Measurements from ENCODE around the gene ENKUR.

DNA sequence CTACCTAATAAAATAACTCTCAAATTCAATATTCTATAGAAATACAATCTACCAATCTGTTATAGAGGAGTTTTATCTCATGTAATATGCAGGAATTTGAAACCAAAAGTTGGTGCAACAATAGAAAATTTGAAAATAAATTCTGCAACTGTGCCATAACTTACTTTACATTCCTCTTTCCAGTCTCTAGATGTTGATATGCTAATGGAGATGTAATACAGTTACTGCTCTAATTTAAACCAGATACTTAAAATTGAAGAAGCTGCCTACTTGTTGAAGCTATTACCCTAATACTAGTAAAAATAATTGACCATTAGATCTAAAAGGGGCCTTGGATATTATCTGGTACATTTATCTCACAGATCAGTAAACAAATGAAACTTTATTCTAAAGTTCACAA lies 1.4 kb downstream of the ENKUR start:
- no peak for TF ChIP-seq FOSL1 (IDR thresholded peaks at IDR 0.05; ENCODE audit: low read depth)
- TF ChIP-seq, protein P1, sequence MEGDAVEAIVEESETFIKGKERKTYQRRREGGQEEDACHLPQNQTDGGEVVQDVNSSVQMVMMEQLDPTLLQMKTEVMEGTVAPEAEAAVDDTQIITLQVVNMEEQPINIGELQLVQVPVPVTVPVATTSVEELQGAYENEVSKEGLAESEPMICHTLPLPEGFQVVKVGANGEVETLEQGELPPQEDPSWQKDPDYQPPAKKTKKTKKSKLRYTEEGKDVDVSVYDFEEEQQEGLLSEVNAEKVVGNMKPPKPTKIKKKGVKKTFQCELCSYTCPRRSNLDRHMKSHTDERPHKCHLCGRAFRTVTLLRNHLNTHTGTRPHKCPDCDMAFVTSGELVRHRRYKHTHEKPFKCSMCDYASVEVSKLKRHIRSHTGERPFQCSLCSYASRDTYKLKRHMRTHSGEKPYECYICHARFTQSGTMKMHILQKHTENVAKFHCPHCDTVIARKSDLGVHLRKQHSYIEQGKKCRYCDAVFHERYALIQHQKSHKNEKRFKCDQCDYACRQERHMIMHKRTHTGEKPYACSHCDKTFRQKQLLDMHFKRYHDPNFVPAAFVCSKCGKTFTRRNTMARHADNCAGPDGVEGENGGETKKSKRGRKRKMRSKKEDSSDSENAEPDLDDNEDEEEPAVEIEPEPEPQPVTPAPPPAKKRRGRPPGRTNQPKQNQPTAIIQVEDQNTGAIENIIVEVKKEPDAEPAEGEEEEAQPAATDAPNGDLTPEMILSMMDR (IDR thresholded peaks at IDR 0.05 in 2 of 3, conservative IDR thresholded peaks at IDR 0.05 in 1 of 3; ENCODE audit: borderline replicate concordance in 1 of 3, insufficient read depth in 1 of 3, low read depth in 2 of 3, low read length in 2 of 3) = no peak
- TF ChIP-seq ZNF274 (IDR thresholded peaks at IDR 0.05; ENCODE audit: low read depth, low read length) = no peak
- TF ChIP-seq, protein P2, sequence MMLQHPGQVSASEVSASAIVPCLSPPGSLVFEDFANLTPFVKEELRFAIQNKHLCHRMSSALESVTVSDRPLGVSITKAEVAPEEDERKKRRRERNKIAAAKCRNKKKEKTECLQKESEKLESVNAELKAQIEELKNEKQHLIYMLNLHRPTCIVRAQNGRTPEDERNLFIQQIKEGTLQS (IDR thresholded peaks at IDR 0.05) = no peak

Measured in HCT116 (cell line).